OCI-LY1 (cell line): ENCODE results near the gene PRMT3.

Experiments used
- H2AFZ ChIP-seq: fragments of 200-600 bp; sonication (generic), shearing (Covaris generic); 2 replicates; pipeline ENCODE4 v1.6.0; 2014; ENCODE audit warnings: antibody characterized with exemption, mild to moderate bottlenecking, low read length
- H3F3A ChIP-seq: fragments of 200-600 bp; sonication (generic), shearing (Covaris generic); 2 replicates; pipeline ENCODE4 v1.6.0; 2014; ENCODE audit warnings: mild to moderate bottlenecking, antibody characterized with exemption, low read length, moderate library complexity; ENCODE audit not compliant: insufficient read depth
- H3K27ac ChIP-seq: fragments of 200-600 bp; sonication (generic); 2 replicates; pipeline ENCODE4 v1.5.1; 2014; ENCODE audit warnings: low read length, mixed run types, mild to moderate bottlenecking, low read depth; ENCODE audit not compliant: poor library complexity, severe bottlenecking
- H3K27me3 ChIP-seq: fragments of 200-600 bp; sonication (generic); 2 replicates; pipeline ENCODE4 v1.6.0; 2014; ENCODE audit warnings: antibody characterized with exemption, mild to moderate bottlenecking, low read length, moderate library complexity; ENCODE audit not compliant: insufficient read depth
- H3K36me3 ChIP-seq: fragments of 200-600 bp; sonication (generic); 2 replicates; pipeline ENCODE4 v1.6.1; 2014; ENCODE audit warnings: mild to moderate bottlenecking, antibody characterized with exemption, low read length, moderate library complexity, mixed read lengths; ENCODE audit not compliant: insufficient read depth
- H3K4me1 ChIP-seq: fragments of 200-600 bp; sonication (generic); 2 replicates; pipeline ENCODE4 v1.5.1; 2014; ENCODE audit warnings: mild to moderate bottlenecking, low read length, moderate library complexity; ENCODE audit not compliant: insufficient read depth, severe bottlenecking
- H3K4me2 ChIP-seq: fragments of 200-600 bp; sonication (generic), shearing (Covaris generic); 2 replicates; pipeline ENCODE4 v1.6.1; 2014; ENCODE audit warnings: low read length
- H3K4me3 ChIP-seq: fragments of 200-600 bp; sonication (generic); 2 replicates; pipeline ENCODE4 v1.5.1; 2014; ENCODE audit warnings: low read length, low read depth, mild to moderate bottlenecking, mixed read lengths; ENCODE audit not compliant: poor library complexity, severe bottlenecking
- H3K79me2 ChIP-seq: fragments of 200-600 bp; shearing (Covaris generic); 2 replicates; pipeline ENCODE4 v1.6.1; 2016; ENCODE audit warnings: mixed run types, low read length, mixed read lengths; ENCODE audit not compliant: insufficient read depth
- H3K9ac ChIP-seq: fragments of 200-600 bp; sonication (generic), shearing (Covaris generic); 2 replicates; pipeline ENCODE4 v1.6.1; 2014; ENCODE audit warnings: mild to moderate bottlenecking, low read length, mixed read lengths
- H3K9me2 ChIP-seq: fragments of 200-600 bp; sonication (generic), shearing (Covaris generic); 2 replicates; pipeline ENCODE4 v1.6.1; 2014; ENCODE audit warnings: low read depth, mild to moderate bottlenecking, low read length, mixed read lengths
- H3K9me3 ChIP-seq: fragments of 200-600 bp; shearing (Covaris generic); 2 replicates; pipeline ENCODE4 v1.6.1; 2014; ENCODE audit warnings: low read length, mixed read lengths
- H4K20me1 ChIP-seq: fragments of 200-600 bp; sonication (generic), shearing (Covaris generic); 2 replicates; pipeline ENCODE4 v1.6.0; 2016; ENCODE audit warnings: mild to moderate bottlenecking, low read length; ENCODE audit not compliant: insufficient read depth
- CTCF ChIP-seq: fragments of 200-600 bp; sonication (generic), shearing (Covaris generic); IDR thresholded peaks from 2 replicates; pipeline ENCODE4 v1.5.1; 2017; ENCODE audit warnings: mild to moderate bottlenecking, antibody characterized with exemption, low read length, moderate library complexity, mixed read lengths
- EZH2 ChIP-seq: fragments of 200-600 bp; sonication (generic), shearing (Covaris generic); IDR thresholded peaks from 2 replicates; pipeline ENCODE4 v1.8.0; 2017; ENCODE audit warnings: borderline replicate concordance, mixed run types, mild to moderate bottlenecking, antibody characterized with exemption, low read length, moderate library complexity, mixed read lengths

The PRMT3 gene

DNA sequence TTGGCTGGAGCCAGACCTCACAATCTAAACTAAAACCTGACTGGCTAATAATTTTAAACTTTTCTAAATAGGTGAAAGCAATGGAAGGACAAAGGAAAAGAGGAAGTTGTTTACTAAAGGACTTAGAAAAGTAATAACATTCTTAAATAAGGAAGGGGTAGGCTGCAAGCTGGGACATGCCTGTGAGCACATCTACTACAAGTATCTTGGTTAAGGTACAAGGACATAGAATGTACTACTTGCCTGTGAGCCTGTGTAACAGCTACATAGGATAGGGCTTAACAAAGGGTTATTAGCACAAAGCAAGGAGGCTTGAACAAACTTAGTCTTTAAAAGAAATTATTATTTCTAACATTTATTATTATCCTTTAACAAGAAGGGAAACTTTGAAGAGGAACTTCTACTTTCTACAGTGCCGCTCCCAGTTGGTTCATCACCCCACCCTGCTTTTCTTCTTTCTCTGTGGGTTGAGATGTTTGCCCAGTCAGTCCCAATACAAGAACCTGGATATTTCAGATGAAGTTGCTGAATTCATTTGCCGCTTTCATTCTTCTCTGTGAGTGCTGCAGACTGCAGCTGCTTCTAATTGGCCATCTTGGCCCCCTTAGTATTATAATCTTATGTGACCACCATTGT, 87.5 kb downstream of the PRMT3 start:
- Histone ChIP-seq H3K4me3 (no peak overlapping the region), H3K27me3 (no peaks in the 10 kb centered on the region), H3K9ac (no peak overlapping the region), H3K79me2 (no peaks in the 10 kb centered on the region), H2AFZ (no peak overlapping the region), H3F3A (no peaks in the 10 kb centered on the region), H3K4me2 (no peak overlapping the region), H3K9me2 (no peaks in the 10 kb centered on the region), H3K36me3 (peaks cover 47% of the 10 kb centered on the region), H3K27ac (no peak overlapping the region), H4K20me1 (no peaks in the 10 kb centered on the region), H3K4me1 (no peaks in the 10 kb centered on the region), H3K9me3 (no peaks in the 10 kb centered on the region)
- TF ChIP-seq CTCF, result no peak
- TF ChIP-seq EZH2, result no peak

- H3K79me2 ChIP-seq, result no peaks in the 10 kb centered on the region
- no peaks in the 10 kb centered on the region for H4K20me1 ChIP-seq
- H3K27me3 ChIP-seq, result no peaks in the 10 kb centered on the region
- no peak overlapping the region for H3K9ac ChIP-seq
- H3K9me3 ChIP-seq, result no peaks in the 10 kb centered on the region
- peaks cover 39% of the 10 kb centered on the region for H3K36me3 ChIP-seq
- no peak overlapping the region for H2AFZ ChIP-seq
- H3K4me3 ChIP-seq, result no peak overlapping the region
- no peaks in the 10 kb centered on the region for H3F3A ChIP-seq
- no peak overlapping the region for H3K27ac ChIP-seq
- H3K4me1 ChIP-seq, result no peaks in the 10 kb centered on the region
- H3K4me2 ChIP-seq, result no peak overlapping the region
- H3K9me2 ChIP-seq, result no peaks in the 10 kb centered on the region
- TF ChIP-seq EZH2, result no peak
- TF ChIP-seq CTCF, result no peak
Measured at GRCh38 chr11:20477418-20478090, 90.0 kb downstream of the PRMT3 start.

DNA sequence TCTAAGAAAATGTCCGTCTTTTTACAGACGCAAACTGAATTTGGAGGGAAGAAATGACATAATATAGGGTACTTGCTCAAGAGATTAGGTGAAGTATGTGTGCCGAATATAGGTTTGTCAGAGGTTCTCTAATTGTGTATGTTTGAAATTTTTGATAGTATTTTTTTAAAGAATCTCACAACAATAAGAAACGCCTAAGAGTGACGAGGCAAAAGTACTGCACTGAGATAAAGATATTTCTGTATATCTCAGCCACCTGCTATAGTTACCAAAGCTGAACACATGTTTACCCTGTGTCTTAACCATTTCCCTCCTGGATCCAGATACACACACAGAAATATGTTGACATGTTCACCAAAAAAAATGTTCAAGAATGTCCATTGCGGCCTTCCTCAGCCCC, 92.0 kb downstream of the PRMT3 start:
- TF ChIP-seq CTCF (no peak), EZH2 (no peak)
- Histone ChIP-seq H4K20me1 (no peaks in the 10 kb centered on the region), H3K79me2 (no peaks in the 10 kb centered on the region), H3K27ac (no peak overlapping the region), H3K9me2 (no peaks in the 10 kb centered on the region), H3K27me3 (no peaks in the 10 kb centered on the region), H3K36me3 (peaks cover 54% of the 10 kb centered on the region), H3K4me3 (no peak overlapping the region), H3K9ac (no peak overlapping the region), H3F3A (no peaks in the 10 kb centered on the region), H3K4me2 (no peak overlapping the region), H3K4me1 (no peaks in the 10 kb centered on the region), H2AFZ (no peak overlapping the region), H3K9me3 (0 out of 2 replicates have a peak, but pooled peaks cover 4% of the 10 kb centered on the region)
